ENCODE results near the gene ARHGEF39.
"Not testable (repeated sequence)": the region's sequence is repeated elsewhere in the genome, so short reads cannot be mapped to it uniquely, and the experiment has no call there.

DNA sequence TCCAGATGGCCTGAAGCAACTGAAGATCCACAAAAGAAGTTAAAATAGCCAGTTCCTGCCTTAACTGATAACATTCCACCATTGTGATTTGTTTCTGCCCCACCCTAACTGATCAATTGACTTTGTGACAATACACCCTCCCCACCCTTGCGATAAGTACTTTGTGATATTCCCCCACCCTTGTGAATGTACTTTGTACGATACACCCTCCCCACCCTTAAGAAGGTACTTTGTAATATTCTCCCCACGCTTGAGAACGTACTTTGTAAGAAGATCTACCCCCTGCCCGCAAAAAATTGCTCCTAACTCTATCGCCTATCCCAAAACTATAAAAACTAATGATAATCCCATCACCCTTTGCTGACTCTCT lies 28.1 kb downstream of the ARHGEF39 start:
- TF ChIP-seq, protein P1, sequence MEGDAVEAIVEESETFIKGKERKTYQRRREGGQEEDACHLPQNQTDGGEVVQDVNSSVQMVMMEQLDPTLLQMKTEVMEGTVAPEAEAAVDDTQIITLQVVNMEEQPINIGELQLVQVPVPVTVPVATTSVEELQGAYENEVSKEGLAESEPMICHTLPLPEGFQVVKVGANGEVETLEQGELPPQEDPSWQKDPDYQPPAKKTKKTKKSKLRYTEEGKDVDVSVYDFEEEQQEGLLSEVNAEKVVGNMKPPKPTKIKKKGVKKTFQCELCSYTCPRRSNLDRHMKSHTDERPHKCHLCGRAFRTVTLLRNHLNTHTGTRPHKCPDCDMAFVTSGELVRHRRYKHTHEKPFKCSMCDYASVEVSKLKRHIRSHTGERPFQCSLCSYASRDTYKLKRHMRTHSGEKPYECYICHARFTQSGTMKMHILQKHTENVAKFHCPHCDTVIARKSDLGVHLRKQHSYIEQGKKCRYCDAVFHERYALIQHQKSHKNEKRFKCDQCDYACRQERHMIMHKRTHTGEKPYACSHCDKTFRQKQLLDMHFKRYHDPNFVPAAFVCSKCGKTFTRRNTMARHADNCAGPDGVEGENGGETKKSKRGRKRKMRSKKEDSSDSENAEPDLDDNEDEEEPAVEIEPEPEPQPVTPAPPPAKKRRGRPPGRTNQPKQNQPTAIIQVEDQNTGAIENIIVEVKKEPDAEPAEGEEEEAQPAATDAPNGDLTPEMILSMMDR (IDR thresholded peaks at IDR 0.05; ENCODE audit: insufficient read depth, low read depth, low read length): not testable (repeated sequence)
- not testable (repeated sequence) for TF ChIP-seq EZH2 (IDR thresholded peaks at IDR 0.05; ENCODE audit: insufficient read depth, low read length)
